ENCODE measurements around the gene ALK.

The ALK gene

DNA sequence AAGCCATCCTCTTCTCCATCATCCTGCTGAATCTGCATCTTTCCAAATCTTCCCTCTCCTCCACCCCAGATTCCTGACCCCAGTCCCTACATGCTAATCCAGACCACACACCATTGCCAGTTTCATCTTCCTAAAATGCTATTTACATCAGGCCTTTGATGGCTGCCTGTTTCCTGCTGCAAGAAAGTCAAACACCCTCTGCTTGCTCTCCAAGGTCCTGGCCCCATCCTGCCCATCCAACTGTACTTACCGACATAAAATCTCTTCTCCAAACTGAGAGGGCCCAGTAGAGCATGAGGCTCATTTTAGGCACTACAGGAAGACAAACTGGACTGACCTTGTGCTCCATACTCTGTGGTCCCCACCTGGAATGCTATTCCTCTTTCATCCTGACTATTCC is 19.0 kb downstream of the ALK start:
- DNase-seq (ENCODE audit: low read depth), result no peak

DNA sequence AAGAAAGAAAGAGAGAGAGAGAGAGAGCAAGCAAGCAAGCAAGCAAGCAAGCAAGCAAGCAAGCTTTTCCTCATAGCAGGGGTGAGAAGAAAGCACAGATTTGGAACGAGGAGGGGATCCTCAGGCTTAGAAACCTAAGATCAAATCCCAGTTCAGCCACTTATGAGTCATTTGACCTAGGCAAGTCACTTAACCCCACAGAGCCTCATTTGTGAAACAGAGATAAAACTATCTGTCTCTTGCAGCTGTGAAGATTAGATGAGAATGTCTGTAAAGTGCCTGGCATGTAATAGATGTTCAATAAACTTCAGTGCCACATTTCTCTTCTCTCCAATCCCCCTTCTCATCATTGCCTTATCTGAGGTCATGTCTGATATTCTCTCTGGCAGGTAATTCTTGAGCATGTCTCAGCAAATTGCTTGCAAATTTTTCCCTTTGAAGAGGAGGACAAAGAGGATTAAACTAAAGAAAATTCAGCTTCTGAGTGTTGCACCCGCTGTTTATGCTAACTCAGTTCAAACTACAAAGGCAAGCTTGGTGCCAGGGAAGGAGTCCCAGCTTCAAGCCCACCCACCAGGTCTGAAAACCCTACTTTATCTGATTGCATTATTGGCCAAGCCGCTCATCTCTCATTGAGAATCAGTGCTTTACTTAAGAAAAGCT is 20.3 kb downstream of the ALK start:
- no peak for DNase-seq (ENCODE audit: low read depth)

DNA sequence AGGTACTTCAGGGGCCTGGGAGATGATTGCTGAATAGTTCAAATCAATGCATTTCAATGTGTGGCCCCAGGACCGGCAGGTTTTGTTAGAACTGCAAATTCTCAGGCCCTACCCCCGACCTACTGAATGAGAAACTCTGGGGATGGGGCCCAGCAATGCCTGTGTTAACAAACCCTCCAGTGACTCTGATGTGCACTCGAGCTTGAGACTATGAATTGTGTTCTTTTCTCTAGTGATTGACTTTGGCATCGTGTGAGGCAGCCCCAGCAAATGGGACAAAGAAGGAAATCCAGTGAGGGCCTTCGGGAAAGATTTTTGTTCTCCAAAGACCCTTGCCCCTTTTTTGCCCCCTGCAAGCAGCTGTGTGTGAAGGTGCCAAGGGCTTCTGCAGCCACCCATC is 22.4 kb downstream of the ALK start:
- no peak for DNase-seq (ENCODE audit: low read depth)

DNA sequence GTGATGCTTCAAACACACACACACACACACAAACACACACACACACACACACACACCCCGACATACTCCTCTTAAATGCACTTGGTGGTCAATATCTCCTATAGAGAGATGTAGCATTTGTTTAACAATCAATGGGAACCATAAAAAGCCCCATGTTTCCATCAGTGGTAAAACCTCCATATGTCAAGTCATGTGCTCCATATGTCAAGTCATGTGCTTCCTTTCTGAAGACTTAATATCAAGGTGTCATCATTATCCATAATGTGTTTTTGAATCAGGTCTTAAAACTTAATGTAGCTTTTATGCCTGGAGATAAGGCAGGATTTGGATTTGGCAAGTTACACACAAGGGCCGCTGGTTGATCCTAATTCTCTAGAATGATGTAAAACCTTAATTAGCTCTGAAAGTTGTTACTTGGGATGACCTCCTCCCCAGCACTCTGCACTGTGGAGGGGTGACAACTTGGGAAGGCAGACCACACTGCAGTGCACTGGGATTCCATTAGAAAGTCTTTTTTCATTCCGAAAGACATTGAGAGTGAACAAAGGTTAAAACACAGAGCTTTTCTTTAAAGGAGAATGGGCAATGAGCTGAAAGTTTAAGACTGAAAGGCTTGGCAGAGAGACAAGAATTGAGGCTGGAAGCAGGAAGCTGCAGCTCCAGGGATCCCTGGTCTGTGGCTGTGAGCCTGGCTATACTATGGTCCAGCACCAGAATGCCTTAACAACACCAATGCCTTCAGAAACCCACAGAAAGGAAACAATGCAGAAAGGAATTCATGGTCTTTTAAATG is 26.4 kb downstream of the ALK start:
- DNase-seq (ENCODE audit: low read depth), result peak; percentile 5

DNA sequence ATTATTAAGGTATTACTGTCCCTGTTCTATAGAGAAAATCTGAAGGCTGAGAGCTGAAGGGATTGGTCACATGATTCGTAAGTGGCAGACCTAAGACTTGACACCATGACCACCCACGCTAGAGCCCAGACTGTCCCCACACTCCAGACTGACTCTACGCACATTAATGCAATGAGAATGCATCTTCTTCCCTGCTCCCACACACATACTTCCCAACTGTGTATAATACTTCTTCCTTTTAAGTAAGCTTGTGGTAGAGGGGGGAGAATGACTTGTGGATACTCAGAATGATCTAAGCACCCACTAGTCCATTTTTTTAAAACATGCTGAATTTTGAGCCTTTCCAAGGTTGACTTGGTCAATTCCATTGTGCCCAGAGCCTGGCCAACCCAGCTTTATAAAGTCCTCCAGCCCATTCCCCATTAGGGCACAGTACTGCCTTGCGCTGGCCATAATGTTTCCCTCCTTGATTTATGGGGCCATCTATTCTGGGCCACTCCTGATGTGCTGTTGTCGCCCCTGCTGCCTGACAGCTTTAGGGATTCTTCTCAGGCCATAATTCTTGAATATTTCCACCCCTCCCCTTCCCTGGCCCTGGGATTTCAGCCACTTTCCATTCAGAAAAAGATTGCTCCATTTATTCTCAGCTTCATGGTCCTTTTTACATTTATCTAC is 28.7 kb downstream of the ALK start:
- no peak for DNase-seq (ENCODE audit: low read depth)

DNA sequence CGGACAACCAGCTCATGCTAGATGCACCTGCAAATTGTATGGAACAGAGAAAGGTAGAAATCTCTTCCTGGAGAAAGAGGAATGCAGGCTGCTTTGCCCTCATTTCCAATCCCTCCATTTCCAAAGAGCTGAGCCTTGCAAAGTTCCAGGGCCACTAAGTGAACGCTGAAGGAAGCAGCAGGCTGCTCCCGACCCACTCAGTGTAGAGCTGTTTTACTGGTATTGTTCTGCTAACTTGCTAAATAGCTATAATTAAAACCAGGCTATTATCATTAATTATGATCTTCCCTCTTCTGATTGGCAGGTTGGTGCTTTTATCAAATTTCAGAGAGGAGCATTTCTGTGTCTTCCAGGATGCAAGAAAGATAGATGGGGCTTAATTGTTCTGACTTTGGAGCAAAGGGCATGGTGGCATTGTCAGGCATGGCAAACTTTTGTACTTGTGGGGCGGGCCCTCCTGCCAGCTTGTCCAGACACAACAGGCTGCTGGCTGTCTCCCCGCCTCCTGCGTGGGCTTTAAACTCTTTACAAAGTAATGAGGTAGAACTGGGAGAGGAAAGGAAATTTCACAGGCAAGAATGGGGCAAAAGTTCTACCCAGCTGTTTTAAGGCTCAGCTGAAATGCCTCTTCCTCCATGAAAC is 40.2 kb downstream of the ALK start:
- no peak for DNase-seq (ENCODE audit: low read depth)

DNA sequence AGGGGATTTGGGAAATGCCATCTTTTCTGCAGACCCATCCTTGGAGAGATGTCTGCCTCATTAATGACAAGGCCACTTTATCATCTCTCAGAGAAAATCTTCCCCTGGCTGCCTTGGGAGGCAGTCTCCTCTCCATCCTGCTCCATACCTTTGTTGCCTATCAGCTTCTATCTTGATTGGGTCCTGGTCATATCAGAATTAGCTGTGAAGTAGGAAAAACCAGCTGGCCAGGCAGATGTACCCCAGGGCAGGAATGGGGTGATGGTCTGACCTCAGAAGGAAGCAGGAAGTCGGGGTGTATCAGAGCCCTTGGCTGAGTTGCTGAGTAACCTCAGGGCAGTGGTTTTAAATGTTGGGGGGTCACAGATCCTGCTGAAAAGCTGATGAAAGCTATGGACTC is 41.3 kb downstream of the ALK start:
- DNase-seq (ENCODE audit: low read depth), result no peak

DNA sequence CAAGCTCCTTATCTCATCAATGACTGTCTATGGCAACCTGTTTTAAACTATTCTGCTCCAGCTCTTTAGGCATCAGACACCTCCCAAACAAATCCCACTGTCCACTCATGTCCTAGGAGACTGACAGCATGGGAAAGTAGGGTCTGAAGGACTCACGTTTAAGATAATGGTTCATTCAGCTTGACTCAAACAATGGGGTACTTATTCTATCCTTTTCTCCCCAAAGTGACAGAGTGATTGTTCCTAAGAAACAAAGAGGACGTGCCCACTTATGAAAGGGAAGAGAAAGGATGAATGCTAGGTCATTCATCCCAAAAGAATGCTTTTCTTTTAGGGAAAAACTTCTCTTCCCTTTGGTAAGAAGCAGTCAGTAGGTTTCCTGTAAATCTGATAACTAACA is 41.9 kb downstream of the ALK start:
- DNase-seq (ENCODE audit: low read depth), result no peak

DNA sequence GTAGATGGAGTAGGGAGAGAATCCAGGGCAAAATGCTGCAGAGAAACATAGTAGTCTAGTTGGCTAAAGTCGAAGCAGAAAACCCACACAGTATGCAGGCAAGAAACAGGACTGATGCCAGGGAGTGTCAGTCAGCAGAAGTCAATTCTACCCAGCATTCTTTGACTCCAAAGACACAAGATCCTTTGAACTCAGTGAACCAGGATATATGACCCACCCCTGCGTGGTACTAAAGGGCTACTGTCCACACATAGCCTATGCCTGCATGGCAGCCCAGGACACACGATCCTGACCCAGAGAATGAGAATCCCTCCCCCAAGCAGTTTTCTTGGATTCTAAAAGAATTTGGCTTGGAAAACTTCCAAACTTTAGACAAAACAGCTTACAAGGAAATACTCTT is 42.5 kb downstream of the ALK start:
- DNase-seq (ENCODE audit: low read depth), result peak; percentile 26

DNA sequence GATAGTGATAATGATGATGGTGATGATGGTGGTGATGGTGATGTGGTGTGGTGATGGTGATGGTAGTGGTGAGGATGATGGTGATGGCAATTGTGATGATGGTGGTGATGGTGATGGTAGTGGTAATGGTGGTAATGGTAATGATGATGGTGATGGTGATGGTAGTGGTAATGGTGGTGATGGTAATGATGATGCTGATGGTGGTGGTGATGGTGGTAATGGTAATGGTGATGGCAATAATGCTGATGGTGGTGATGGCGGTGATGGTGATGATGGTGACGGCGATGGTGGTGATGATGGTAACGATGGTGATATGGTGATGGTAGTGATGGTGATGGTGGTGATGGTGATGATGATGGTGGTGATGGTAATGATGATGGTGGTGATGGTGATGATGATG is 45.0 kb downstream of the ALK start:
- DNase-seq (ENCODE audit: low read depth), result no peak

DNA sequence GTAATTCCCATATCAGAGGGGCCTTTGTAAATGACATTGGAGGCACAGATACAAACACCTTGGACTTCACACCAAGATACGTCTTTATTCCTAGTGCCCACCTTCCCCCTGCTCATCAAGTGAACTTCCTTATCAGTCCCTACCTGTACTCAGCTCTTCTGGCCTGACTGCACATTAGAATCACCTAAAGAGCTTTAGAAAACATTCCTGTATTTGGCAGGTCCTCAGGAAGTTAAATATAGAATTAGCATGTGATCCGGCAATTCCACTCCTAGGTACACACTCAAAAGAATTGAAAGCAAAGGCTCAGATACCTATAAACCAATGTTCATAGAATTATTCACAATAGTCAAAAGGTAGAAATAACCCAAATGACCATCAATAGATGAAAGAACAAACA is 46.6 kb downstream of the ALK start:
- no peak for DNase-seq (ENCODE audit: low read depth)

DNA sequence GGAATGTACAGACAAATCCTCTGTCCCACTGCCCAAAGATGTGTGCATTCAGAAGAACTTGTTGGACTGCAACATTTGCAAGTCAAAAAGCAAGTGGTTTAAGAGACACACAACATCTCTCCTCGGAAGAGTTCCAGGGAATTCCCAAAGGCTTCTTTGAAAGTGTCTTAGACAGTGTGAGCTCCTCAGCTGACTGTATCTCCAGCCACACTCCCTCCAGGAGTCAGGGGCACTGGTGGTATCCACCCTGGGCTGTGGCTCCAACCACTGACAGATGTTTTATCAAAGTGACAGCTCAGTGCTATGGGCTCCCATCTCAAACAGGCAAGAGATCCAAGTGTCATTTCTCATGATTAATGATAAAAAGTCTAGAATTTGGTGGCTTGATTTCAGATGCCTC is 48.5 kb downstream of the ALK start:
- DNase-seq (ENCODE audit: low read depth), result no peak

DNA sequence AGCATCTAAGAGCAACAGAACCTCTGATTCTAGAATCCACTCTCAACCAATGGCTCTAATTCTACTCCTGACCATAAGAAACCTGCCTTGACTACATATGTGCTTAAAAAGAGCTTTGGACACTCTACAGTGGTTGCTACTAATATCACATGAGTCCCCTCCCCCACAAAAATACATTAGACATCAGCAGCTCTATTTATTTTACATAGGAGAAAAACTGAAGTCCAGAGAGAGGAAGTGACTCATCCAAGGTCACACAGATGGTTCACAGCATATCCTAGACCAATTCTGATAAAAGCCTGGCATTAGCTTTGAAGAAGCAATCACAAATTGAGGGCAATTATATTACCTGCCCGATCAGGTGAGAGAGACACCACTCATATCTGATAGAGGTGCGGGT is 49.8 kb downstream of the ALK start:
- no peak for DNase-seq (ENCODE audit: low read depth)

DNA sequence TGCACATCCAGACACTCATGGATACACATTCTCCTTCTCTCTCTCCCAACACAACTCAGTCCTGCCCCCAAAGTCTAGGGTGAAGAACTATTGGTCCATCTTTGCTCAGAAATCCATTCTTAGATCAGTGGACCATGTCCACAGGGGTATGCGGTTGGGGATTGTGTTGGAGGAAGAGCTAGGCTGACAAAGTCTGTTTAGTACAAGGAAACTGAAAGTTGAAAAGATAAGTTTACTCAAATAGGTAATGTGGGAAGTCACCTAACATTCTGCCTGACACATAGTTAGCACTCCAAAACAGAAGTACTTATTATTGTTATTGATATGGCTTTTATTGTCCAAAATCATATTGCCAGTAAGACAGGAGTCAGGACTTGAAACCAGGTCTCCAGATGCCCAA is 55.9 kb downstream of the ALK start:
- DNase-seq (ENCODE audit: low read depth), result no peak

DNA sequence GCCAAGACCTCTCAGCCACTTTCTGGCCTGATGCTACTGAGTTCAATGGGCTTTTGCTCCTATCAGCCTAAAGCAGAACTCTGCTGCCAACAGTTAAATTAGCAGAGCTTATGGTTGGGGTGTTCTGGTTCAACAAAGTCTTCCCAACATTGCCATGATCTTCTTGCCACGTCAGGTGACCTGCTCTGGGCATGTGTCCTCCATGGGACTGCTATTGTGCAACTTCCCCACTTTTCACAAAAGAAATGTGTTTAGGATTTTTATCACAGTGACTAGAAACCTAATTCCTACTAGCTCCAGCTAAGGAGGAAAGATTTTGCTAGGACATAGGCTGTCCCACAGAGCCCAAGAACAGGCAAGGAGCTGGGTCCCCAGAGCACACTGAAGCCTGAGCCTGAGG is 56.4 kb downstream of the ALK start:
- DNase-seq (ENCODE audit: low read depth), result no peak

DNA sequence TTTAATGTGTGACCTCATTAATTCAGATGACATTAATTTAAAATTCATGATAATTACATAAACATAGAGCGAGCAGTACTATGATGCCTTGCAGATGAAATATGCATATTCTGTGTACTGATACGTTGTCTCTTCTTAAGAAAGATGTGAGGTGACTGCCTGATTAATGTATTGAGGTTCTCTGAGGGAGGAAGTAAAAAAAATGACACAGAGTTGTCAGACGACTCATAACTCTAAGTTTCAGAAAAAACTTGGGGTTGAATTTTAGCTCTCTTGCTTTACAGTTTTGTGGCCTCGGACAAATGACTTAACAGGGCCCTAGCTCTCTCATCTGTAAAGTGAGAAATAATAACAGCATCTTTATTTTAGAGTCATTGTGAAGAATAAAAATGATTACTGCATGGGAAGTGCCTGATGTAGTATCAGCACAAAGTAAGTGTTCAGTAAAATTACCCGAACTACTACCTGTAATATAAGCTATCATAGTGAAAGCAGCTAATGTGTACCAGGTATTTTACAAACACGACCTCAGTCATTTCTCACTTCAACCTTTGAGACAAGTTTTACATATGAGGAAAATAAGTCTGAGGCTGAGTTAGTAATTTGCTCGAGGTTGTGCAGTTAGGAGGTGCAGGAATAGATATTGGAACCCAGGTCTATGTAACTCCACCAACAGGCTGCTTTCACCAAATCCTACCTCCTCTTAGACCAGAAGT is 65.3 kb downstream of the ALK start:
- DNase-seq (ENCODE audit: low read depth), result no peak

DNA sequence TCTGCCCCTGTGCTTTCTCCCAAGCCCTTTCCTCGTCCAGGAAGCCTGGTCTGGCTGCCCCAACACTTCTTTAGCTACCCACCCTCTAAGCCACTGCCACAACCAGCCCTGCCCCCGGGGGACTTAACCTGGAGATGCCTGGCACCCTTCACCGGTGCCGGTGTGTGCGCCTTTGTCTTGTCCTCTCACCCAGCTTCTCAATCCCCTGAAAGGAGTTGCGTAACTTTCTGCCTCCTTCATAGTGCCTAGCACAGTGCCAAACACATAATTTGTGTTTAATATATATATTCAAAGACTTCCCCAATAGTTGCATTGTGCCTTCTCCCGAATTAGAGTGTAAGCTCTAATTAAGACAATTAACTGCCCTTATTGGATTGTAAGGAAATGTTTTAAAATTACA is 70.6 kb downstream of the ALK start:
- no peak for DNase-seq (ENCODE audit: low read depth)

DNA sequence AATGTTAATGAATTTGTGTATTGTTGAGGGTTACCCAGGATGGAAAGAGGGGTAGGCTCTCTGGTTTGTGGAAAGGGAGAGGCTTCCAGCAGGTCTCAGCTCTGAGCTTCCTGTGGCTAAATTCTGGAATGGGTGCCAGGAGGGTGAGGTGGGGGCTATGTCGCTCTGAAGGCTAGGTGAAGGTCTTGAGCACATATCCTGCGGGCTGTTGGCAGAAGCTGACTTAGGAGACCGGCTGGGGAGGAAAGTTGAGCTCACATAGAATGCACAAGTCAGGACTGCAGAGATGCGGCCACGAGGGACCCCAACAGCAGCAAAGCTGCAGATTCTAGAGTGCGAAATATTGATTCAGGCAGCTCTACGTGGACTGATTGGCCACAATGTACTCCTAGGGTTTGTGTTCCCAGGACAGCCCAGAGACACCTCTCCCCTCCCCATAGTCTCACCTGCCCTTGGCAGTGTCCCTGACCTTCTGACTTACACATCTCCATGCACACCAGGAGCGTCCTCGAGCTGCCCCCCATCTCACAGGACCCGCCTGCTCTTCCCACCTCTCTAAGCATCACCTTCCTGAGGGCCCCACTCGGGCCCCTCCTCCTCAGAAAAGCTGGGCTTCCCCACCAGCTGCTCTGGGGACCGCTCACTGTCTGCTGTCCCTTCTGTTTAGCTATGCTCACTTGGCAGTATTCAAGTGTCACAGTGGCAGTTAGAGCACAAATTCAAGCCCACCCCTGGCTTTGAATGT is 72.6 kb downstream of the ALK start:
- DNase-seq (ENCODE audit: low read depth), result no peak

DNA sequence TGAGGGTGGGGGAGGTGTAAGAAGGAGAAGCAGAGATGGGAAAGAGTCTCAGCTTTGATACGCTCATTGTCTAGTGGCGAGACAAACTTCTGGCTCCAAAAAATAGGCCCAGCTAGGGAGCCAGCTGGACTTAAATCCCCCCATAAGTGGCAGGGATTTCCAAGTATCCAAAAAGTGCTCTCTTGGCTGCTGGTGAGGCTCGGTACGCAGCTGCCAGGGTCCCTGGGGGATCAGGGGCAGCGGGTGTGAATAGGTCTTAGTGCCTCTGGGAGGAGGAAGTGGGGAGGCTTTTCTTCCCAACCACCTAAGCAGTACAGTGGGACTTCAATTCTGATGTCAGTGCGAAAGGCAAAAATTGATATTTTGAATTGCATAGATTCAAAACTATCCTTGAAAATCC is 73.5 kb downstream of the ALK start:
- DNase-seq (ENCODE audit: low read depth), result no peak

DNA sequence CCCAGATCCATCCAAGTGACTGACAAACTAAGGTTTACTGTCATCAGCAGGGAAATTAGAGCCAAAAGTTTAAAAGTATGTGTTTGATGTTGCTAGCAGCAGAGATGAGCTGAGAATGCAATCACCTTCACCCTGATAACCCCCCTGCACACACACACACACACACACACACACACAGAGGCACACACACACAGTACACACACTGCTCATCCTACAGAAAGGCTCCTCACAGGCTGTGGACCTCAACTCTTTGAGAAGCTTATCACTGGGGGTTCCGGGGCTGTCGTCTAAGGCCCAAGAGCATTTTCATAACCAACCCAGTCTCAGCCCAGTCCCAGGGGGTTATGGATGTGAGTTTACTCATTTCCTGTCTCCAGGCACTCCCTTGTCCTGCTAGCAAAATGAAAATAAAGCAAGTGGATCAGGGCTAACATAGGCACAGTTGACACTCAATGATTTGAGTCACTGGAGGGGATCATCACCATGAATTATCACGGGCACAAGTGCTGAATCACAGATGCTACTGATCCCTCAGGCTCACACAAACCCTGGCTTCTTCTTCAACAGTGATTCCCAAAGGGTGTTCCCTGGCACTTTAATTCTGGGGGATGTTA is 76.6 kb downstream of the ALK start:
- peak; percentile 1 for DNase-seq (ENCODE audit: low read depth)

DNA sequence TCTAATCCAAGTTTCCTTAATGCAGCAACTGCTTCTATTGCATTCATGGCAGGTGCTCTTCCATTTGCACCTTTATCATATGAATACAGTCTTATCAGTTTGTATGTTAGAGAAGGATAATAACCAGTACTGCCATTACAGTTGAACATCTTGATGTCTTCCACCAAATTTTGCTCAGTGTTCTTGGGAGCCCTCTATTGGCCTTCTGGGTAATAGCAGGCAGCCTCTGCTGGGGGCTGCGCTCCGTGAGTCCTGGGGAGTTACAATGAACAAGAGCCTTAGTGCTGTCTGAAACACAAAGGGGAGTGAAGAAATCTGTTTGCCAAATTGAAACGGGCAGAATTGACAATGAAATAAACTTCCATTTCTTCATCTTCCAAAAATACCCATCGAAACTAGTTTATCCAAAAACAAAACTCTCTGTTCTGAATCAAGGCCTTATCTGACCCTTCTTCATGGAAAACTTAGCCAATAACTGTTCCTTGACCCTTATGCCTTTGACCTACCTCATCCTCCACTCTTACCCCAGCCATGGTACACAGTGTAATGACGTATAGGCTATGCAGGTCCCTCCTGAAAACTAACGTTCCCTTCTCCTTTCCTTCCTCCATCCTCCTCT is 79.9 kb downstream of the ALK start:
- peak; percentile 46 for DNase-seq (ENCODE audit: low read depth)

All from EH (cell line).